Heart right ventricle (tissue), 16 donors: ENCODE measurements around the gene CBX2. TPM values are rescaled to one million over a fixed set of nuclear protein-coding genes. Genes with fewer than 3 reads are reported as not detected.
A peak's percentile ranks its signal among the peaks of the same experiment; 100 is the strongest.

Experiments used
- ATAC-seq, 8 donors: fragments of 200-7000 bp; cut with Tn5 transposase; one replicate each; pipeline ENCODE4 v1.9.1; 2020; ENCODE audit warnings: mild to moderate bottlenecking in 8 of 8, moderate library complexity in 8 of 8, moderate number of reproducible peaks in 1 of 8
- DNase-seq, 2 donors: peaks; one replicate each; pipeline ENCODE4 v3.0.0-alpha.2; 2020
- H3K27ac ChIP-seq, 10 donors: fragments of 200-600 bp; sonication (generic) in 2 of 10; one replicate each; pipeline versions ENCODE4 v1.5.0 to v1.8.0; 2020 to 2022; ENCODE audit warnings: mild to moderate bottlenecking in 3 of 10
- H3K27me3 ChIP-seq, 7 donors: fragments of 200-600 bp; one replicate each; pipeline ENCODE4 v1.8.0; 2021 to 2022; ENCODE audit warnings: mild to moderate bottlenecking in 2 of 7
- H3K36me3 ChIP-seq, 9 donors: fragments of 200-600 bp; sonication (generic) in 1 of 9; one replicate each; pipeline versions ENCODE4 v1.5.0 to v1.8.0; 2020 to 2022; ENCODE audit warnings: mild to moderate bottlenecking in 2 of 9
- H3K4me1 ChIP-seq, 9 donors: fragments of 200-600 bp; sonication (generic) in 1 of 9; one replicate each; pipeline versions ENCODE4 v1.5.0 to v1.8.0; 2020 to 2022; ENCODE audit warnings: mild to moderate bottlenecking in 4 of 9
- H3K4me3 ChIP-seq, 10 donors: fragments of 200-600 bp; sonication (generic) in 2 of 10; one replicate each; pipeline versions ENCODE4 v1.5.0 to v1.8.0; 2020 to 2022; ENCODE audit warnings: mild to moderate bottlenecking in 7 of 10, moderate library complexity in 2 of 10
- H3K9me3 ChIP-seq, 11 donors: fragments of 200-600 bp in 10 of 11; sonication (generic) in 2 of 11; one replicate each; pipeline versions ENCODE4 v1.5.0 to v1.8.0; 2013 to 2022; ENCODE audit warnings: mild to moderate bottlenecking in 2 of 11, control low read depth in 1 of 11, moderate library complexity in 1 of 11
- WGBS, 2 donors: extraction: QIAGEN DNeasy Blood & Tissue Kit; methylation state at CpG; one replicate each; pipeline ENCODE4 v1.1.7; 2013; ENCODE audit warnings: inconsistent platforms in 1 of 2; 5-methylcytosine and 5-hydroxymethylcytosine counted together
- intact Hi-C, 10 donors: fragments of 100-400 bp; cut with DNase I; formaldehyde crosslinking; loops; one replicate each; pipeline versions ENCODE4 v1.11.1 to v1.14.2; 2022
- polyA plus RNA-seq, 2 donors: library from polyadenylated mRNA; stranded (reverse); fragments of 200-250 nt; gene quantifications; one replicate each; pipeline ENCODE4 v1.2.3, GENCODE V29; 2013
- total RNA-seq, 10 donors: library from RNA; stranded (reverse); fragmentation: NEBNext Ultra II Directional in 3 of 10; extraction: Animal tissue kit (Norgen Biotek cat#: 25700) in 3 of 10; gene quantifications; one replicate each; pipeline versions ENCODE4 v1.2.1 to v1.2.4, GENCODE V29; 2021 to 2023
- TF ChIP-seq, protein P1 (sequence below), 9 donors: fragments of 200-600 bp; sonication (generic) in 2 of 9; IDR thresholded peaks; one replicate each; pipeline versions ENCODE4 v1.5.0 to v1.8.0; 2021 to 2022; ENCODE audit warnings: antibody characterized with exemption in 9 of 9, mild to moderate bottlenecking in 5 of 9, moderate library complexity in 1 of 9
- donor health status: Arrhythmogenic right ventricular cardiomyopathy.
- donor health status: ischemic (EF 13 %, LVEDD 7.1; RV severe dilation, severe dysfunction).
- donor health status: healthy with polysubstance abuse.
- donor health status: DM: no; HTN: yes; CAD: no.
- donor health status: DM: no; HTN: no; CAD: no.
- donor health status: ischemic (EF 25% LVEDD 6.9; RV normal size, moderate dysfunction).
- donor health status: ischemic (EF 25% LVEDD 5.7; RV mildly dilated, moderate dysfunction).
- donor health status: healthy.
- donor health status: DM: yes; HTN: yes; CAD: no.
- donor health status: Ischemic cardiomyopathy.
- donor health status: ischemic (EF 35%, LVEDD 5.7; RV mildly dilated, moderate dysfunction).
- donor health status: nonischemic (EF 11% LVEDD 7.7; RV severe dilation, severe dysfunction).
- donor health status: DM: yes; HTN: yes; CAD: no.
- donor health status: PGD.
- donor health status: ischemic (EF 29% LVEDD 5.4; RV normal size, mild dysfunction).
- donor health status: nonischemic (EF 23%, LVEDD 6.1; RV moderate dilation, normal function).

The CBX2 gene
- total and polyA plus RNA-seq, 12 donors, result 1.5 to 7.1 (median 2.9) TPM

DNA sequence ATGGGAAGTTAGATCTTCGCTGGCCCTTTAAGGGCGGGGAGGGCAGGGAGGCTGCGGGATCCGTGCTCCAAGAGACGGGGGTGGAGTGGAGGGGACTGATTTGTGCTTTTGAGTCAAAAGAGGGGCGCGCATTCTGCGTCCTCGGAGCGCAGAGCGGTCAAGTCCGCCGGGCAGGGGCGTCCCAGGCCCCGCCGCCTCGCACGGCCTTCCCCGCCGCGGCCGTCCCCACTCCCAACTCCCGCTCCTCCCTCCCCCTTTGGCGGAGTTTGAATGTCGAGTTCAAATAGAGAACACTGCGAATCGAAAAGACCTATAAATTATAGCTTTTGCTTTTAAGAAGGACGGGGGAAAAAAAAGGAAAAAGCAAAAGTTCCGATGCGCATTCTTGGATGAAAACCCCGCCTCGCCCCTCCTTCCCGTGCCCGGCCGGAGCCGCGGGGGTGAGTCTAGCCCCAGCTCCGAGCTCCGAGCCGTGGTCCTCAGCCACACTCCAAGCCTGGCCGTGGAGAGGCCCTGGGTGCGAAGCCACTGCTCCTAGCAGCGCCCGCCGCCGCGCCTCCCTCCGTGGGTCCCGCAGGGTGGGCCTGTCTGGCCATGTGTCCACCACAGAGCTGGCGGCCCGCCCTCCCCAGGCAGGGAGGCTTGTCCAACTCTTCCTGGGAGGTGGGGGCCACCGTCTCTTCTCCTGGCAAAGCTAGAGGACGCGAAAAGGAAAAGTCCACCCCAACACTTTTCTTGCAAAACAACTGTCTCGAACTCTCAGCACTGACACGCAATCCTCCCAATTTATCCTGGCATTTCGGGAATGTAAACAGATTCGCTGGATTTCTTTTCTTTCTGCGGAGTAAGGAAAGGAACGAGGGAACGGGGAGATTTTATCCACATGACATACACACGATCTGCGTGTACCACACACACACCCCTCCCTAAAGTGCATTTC lies 15.3 kb downstream of the CBX2 start:
- H3K27me3 ChIP-seq, result peaks cover 30 to 73% (median 65%) of the 10 kb centered on the region in 7 donors
- H3K4me1 ChIP-seq, result peaks cover 22 to 63% (median 46%) of the 10 kb centered on the region in 9 donors
- H3K36me3 ChIP-seq, result peaks cover 0 to 11% (median 0%) of the 10 kb centered on the region in 9 donors
- intact Hi-C loops, result loop anchor here in 5 of 10 donors (5.0 kb wide), 3 partner anchors 124 to 199 kb away; no protein-coding TSS in a partner anchor
- no peak for ATAC-seq
- no peak overlapping the region for H3K27ac ChIP-seq
- TF ChIP-seq, protein P1, sequence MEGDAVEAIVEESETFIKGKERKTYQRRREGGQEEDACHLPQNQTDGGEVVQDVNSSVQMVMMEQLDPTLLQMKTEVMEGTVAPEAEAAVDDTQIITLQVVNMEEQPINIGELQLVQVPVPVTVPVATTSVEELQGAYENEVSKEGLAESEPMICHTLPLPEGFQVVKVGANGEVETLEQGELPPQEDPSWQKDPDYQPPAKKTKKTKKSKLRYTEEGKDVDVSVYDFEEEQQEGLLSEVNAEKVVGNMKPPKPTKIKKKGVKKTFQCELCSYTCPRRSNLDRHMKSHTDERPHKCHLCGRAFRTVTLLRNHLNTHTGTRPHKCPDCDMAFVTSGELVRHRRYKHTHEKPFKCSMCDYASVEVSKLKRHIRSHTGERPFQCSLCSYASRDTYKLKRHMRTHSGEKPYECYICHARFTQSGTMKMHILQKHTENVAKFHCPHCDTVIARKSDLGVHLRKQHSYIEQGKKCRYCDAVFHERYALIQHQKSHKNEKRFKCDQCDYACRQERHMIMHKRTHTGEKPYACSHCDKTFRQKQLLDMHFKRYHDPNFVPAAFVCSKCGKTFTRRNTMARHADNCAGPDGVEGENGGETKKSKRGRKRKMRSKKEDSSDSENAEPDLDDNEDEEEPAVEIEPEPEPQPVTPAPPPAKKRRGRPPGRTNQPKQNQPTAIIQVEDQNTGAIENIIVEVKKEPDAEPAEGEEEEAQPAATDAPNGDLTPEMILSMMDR (IDR thresholded peaks at IDR 0.05), result no peak
- DNase-seq, result no peak
- H3K4me3 ChIP-seq, result peak overlapping the region in 9 of 10 donors; percentile 10 to 43 (median 34)
- no peaks in the 10 kb centered on the region for H3K9me3 ChIP-seq
- WGBS, 2 donors, result 39 to 45% methylated on average over 63 of the region's 63 CpGs

DNA sequence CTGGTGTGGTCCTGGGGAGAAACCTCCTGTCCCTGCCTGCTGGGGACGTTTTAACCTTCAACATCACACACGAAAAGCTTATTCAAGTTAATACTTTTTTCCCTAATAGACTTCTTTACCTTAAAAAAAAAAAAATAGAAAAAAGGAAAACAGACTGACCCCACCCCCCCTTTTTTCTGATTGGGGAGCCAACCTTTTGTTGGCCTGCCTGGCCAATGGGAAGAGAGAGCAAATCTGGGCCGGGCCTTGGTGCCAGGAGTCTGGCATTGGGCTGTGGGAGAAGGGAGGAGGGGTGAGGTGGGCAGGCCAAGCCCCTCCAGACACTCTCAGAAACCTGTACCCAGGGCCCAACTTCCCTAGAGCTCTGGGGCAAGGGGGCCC lies 16.0 kb downstream of the CBX2 start:
- TF ChIP-seq, protein P1 (IDR thresholded peaks at IDR 0.05), result no peak
- Histone ChIP-seq H3K36me3 (peaks cover 0 to 11% (median 0%) of the 10 kb centered on the region in 9 donors), H3K27me3 (peaks cover 36 to 73% (median 65%) of the 10 kb centered on the region in 7 donors), H3K4me1 (peaks cover 29 to 70% (median 52%) of the 10 kb centered on the region in 9 donors), H3K27ac (no peak overlapping the region), H3K4me3 (no peak overlapping the region), H3K9me3 (no peaks in the 10 kb centered on the region)
- intact Hi-C loops, result loop anchor here in 5 of 10 donors (5.0 kb wide), 3 partner anchors 123 to 198 kb away; no protein-coding TSS in a partner anchor
- 79 to 90% methylated on average over 3 of the region's 3 CpGs for WGBS, 2 donors
- no peak for ATAC-seq
- no peak for DNase-seq

DNA sequence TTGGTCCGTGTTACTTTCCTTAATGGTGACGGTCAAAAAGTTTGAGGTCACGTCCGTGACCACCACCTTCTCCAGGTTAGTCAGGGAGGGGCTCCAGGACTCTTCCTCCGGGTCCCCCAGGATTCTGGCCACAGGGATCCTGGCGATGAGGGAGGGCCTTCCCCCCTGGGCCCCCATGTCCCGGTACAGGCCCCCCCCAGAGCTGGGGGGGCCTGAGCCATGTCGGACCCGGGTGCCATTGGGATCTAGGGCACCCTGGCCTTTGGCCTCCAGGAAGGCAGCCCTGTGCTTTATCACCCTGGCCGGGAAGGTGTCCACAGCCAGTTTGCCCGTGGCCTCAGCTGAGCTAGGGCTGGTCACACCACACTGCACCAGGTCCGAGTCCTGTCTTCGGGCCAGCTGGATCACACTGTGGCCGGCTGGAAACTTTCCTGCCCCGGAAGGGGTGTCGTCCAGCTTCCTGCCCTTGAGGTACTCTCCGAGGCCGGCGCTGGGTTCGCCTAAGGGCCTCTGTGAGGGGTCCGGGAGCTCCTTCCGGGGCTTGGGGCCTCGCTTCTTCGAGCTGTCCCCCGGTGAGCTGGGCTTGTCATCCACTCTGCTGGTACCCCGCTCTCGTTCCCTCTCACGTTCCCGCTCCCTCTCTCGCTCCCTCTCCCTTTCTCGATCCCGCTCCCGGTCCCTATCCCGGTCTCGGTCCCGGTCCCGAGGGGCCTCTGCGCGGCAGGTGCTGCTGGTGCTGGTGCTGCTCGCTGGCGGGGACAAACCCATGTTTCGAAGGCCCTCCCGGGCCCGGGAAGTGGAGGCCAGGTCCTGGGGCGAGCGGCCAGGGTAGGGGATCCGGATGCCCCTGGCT lies 16.9 kb downstream of the CBX2 start:
- ATAC-seq, result no peak
- TF ChIP-seq, protein P1 (IDR thresholded peaks at IDR 0.05), result no peak
- WGBS, 2 donors, result 85 to 91% methylated on average over 47 of the region's 47 CpGs
- H3K4me3 ChIP-seq, result no peak overlapping the region
- peaks cover 34 to 72% (median 53%) of the 10 kb centered on the region in 9 donors for H3K4me1 ChIP-seq
- peaks cover 0 to 11% (median 0%) of the 10 kb centered on the region in 9 donors for H3K36me3 ChIP-seq
- no peaks in the 10 kb centered on the region for H3K9me3 ChIP-seq
- DNase-seq, result no peak
- H3K27me3 ChIP-seq, result peaks cover 38 to 73% (median 65%) of the 10 kb centered on the region in 7 donors
- intact Hi-C loops, result loop anchor here in 7 of 10 donors (5.0 kb wide), 6 partner anchors 42 to 197 kb away; partner anchors contain the start of gene CBX4 (in 1 of the 7)
- no peak overlapping the region for H3K27ac ChIP-seq
